ENCODE data around the gene LRRC8E.

LRRC8E gene

GRCh38 chr19:7868671-7869452 is 19.4 kb upstream of the LRRC8E start:
- no peak for DNase-seq

- DNase-seq = no peak
Measured at GRCh38 chr19:7869453-7869909, 18.8 kb upstream of the LRRC8E start.

- no peak for DNase-seq
Measured at GRCh38 chr19:7869910-7870511, 18.3 kb upstream of the LRRC8E start.

- DNase-seq = no peak
Measured at GRCh38 chr19:7870571-7871436, 17.5 kb upstream of the LRRC8E start.

GRCh38 chr19:7871437-7872305 is 16.6 kb upstream of the LRRC8E start:
- DNase-seq = no peak

GRCh38 chr19:7872306-7873204 is 15.8 kb upstream of the LRRC8E start:
- no peak for DNase-seq

- DNase-seq = no peak
Measured at GRCh38 chr19:7873304-7874075, 14.8 kb upstream of the LRRC8E start.

GRCh38 chr19:7874076-7874896 is 14.0 kb upstream of the LRRC8E start, which contains the start of gene PRR36:
TSS of gene PRR36 (minus strand) at chr19:7874390. CDS start at chr19:7873689, 701 bp downstream.
- peak; percentile 90 for DNase-seq

GRCh38 chr19:7874897-7875273 is 13.4 kb upstream of the LRRC8E start:
- no peak for DNase-seq

- no peak for DNase-seq
Measured at GRCh38 chr19:7877249-7877836, 11.0 kb upstream of the LRRC8E start.

GRCh38 chr19:7879111-7879807 is 9.1 kb upstream of the LRRC8E start:
- no peak for DNase-seq

- no peak for DNase-seq
Measured at GRCh38 chr19:7879836-7880235, 8.5 kb upstream of the LRRC8E start.

GRCh38 chr19:7881910-7882309 is 6.4 kb upstream of the LRRC8E start:
- DNase-seq = no peak

- peak; percentile 49 for DNase-seq
Measured at GRCh38 chr19:7883105-7883504, 5.2 kb upstream of the LRRC8E start.

- no peak for DNase-seq
Measured at GRCh38 chr19:7883796-7884570, 4.3 kb upstream of the LRRC8E start.

- DNase-seq = no peak
Measured at GRCh38 chr19:7885818-7886217, 2.5 kb upstream of the LRRC8E start.

- DNase-seq = no peak
Measured at GRCh38 chr19:7887408-7888144, 734 bp upstream of the LRRC8E start.

Measured in NCI-H510A treated with DMSO at 0.1 percent for 48 hours (cell line).